H1 (cell line): ENCODE measurements around the gene PRKAR1B. TPM values are rescaled to one million over a fixed set of nuclear protein-coding genes. Genes with fewer than 3 reads are reported as not detected.

ENCODE experiments used
- ATF3 ChIP-seq: IDR thresholded peaks from 2 replicates; pipeline ENCODE4 v1.6.1; 2011; ENCODE audit warnings: low read depth, mild to moderate bottlenecking, low read length; ENCODE audit not compliant: insufficient read depth
- CEBPB ChIP-seq: IDR thresholded peaks from 2 replicates; pipeline ENCODE4 v1.6.1; 2012; ENCODE audit warnings: low read depth, low read length
- CHD7 ChIP-seq: fragments of 300-600 bp; sonication (generic); IDR thresholded peaks from 2 replicates; pipeline ENCODE4 v1.7.1; 2012; ENCODE audit warnings: low read length, moderate library complexity, mild to moderate bottlenecking, inconsistent platforms; ENCODE audit not compliant: insufficient replicate concordance
- HDAC2 ChIP-seq, 2 experiments: fragments of 300-600 bp in 1 of 2; sonication (generic) in 1 of 2; IDR thresholded peaks; 2 replicates each; pipeline ENCODE4 v1.6.1; 2011 to 2012; ENCODE audit warnings: low read depth in 2 of 2, low read length in 2 of 2, mild to moderate bottlenecking in 2 of 2, moderate library complexity in 2 of 2, borderline replicate concordance in 1 of 2, inconsistent platforms in 1 of 2
- KDM4A ChIP-seq: IDR thresholded peaks from one replicate; pipeline ENCODE4 v1.7.1; 2012; ENCODE audit warnings: low read depth, mild to moderate bottlenecking, moderate library complexity, low read length, inconsistent platforms; ENCODE audit not compliant: severe bottlenecking
- MAX ChIP-seq: IDR thresholded peaks from 2 replicates; pipeline ENCODE4 v1.6.1; 2012; ENCODE audit warnings: inconsistent platforms
- PHF8 ChIP-seq: fragments of 200-600 bp; sonication (generic); conservative IDR thresholded peaks from 2 replicates; pipeline ENCODE4 v1.7.1; 2012; ENCODE audit warnings: low read depth, mild to moderate bottlenecking, inconsistent platforms, low read length, moderate library complexity
- POLR2A ChIP-seq, 2 experiments: IDR thresholded peaks; 1 replicate in 1 of 2; 2 replicates in 1 of 2; pipeline ENCODE4 v1.6.1; 2011; ENCODE audit warnings: low read depth in 2 of 2, low read length in 2 of 2, mild to moderate bottlenecking in 2 of 2; ENCODE audit errors: control extremely low read depth in 1 of 2
- polyA plus RNA-seq, 7 experiments: library from polyadenylated mRNA; depleted of rRNA in 3 of 7; stranded (reverse) in 5 of 7; unstranded in 2 of 7; fragments of >200 nt in 5 of 7; fragments of 200-250 nt in 2 of 7; gene quantifications; 1 replicate in 5 of 7; 2 replicates in 1 of 7; 4 replicates in 1 of 7; pipeline versions ENCODE4 v1.2.1 to v1.2.3, GENCODE V29; 2011 to 2013; ENCODE audit warnings: missing spikeins in 2 of 7, mixed read lengths in 2 of 7
- total RNA-seq: library from RNA; stranded (reverse); fragmentation: NEBNext Ultra II Directional; extraction: Animal tissue kit (Norgen Biotek cat#: 25700); gene quantifications from 2 replicates; pipeline ENCODE4 v1.2.1, GENCODE V29; 2021

The PRKAR1B gene
- total and polyA plus RNA-seq, 2 of the 8 experiments (the other 6 are each of a cell fraction or from before 2014, with no cell fraction given) = 12.3 to 55.7 TPM

GRCh38 chr7:617614-618538, 109.2 kb downstream of the PRKAR1B start (continued):
- TF ChIP-seq CHD7 (no peak), HDAC2 (IDR thresholded peaks at IDR 0.05; ENCODE audit: borderline replicate concordance in 1 of 2, low read depth in 2 of 2, low read length in 2 of 2) (no peak), PHF8 (no peak), ATF3 (no peak), POLR2A (IDR thresholded peaks at IDR 0.05; ENCODE audit: control extremely low read depth in 1 of 2, low read depth in 2 of 2, low read length in 2 of 2) (no peak), KDM4A (no peak), CEBPB (no peak), MAX (no peak)
